SU-DHL-6 (cell line): ENCODE data around the gene IFITM1.

ENCODE experiments used
- EZH2phosphoT487 ChIP-seq: fragments of 200-600 bp; sonication (generic), shearing (Covaris generic); conservative IDR thresholded peaks from 2 replicates; pipeline ENCODE4 v1.6.1; 2018; ENCODE audit warnings: mild to moderate bottlenecking, antibody characterized with exemption, low read length, moderate library complexity, mixed read lengths
- TF ChIP-seq, protein P1 (sequence below): fragments of 200-600 bp; sonication (generic); IDR thresholded peaks from one replicate; pipeline ENCODE4 v1.5.1; 2017; ENCODE audit warnings: antibody characterized with exemption, mild to moderate bottlenecking, low read length, moderate library complexity; ENCODE audit not compliant: insufficient read depth, poor library complexity, severe bottlenecking

DNA sequence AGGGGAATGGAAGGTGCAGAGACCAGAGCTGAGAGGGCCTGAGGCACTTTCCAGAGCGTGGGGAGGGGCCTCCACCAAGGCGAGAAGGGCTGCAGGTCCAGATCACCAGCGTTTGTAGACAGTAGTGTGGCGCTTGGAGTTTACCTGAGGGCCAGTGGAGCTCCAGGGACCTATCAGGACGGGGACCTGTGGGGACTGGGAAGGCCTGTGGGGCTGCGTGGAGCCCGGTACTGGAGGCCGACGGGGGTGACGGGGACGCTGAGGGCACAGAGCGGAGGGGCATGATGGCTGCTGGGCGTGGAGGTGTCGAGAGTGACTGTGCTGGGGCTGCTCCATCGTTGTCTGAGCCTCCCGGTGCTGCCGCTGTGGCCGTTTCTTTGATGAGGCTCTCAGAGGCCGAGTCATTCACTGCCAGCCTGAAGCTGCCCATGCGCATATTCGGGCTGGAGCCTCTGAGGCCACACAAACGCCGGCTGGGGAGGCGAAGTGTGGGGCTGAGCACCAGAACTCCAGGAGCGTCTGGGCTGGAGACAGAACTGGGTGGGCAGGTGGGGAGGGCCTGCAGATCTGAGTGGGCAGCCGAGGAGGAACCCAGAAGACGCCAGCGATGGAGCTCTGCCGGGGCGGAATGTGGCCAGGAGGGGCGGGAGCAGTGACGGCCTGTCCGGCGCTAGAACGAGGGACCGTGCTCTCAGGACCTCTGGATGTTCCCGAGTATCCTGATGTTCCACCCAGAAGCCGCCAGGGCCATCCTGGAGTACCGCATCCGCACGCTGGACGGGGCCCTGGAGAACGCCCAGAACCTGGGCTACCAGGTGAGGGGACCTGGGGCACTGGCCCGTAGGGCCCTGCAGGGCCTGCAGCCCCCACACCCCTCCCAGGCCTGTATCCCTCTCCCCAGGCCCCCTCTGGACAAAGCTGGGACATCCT is 22.3 kb upstream of the IFITM1 start:
- TF ChIP-seq, protein P1, sequence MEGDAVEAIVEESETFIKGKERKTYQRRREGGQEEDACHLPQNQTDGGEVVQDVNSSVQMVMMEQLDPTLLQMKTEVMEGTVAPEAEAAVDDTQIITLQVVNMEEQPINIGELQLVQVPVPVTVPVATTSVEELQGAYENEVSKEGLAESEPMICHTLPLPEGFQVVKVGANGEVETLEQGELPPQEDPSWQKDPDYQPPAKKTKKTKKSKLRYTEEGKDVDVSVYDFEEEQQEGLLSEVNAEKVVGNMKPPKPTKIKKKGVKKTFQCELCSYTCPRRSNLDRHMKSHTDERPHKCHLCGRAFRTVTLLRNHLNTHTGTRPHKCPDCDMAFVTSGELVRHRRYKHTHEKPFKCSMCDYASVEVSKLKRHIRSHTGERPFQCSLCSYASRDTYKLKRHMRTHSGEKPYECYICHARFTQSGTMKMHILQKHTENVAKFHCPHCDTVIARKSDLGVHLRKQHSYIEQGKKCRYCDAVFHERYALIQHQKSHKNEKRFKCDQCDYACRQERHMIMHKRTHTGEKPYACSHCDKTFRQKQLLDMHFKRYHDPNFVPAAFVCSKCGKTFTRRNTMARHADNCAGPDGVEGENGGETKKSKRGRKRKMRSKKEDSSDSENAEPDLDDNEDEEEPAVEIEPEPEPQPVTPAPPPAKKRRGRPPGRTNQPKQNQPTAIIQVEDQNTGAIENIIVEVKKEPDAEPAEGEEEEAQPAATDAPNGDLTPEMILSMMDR: no peak
- TF ChIP-seq EZH2phosphoT487: no peak
